Measurements from ENCODE around the gene TEX38. TPM values are rescaled to one million over a fixed set of nuclear protein-coding genes. Genes with fewer than 3 reads are reported as not detected.
"Not testable (repeated sequence)": the region's sequence is repeated elsewhere in the genome, so short reads cannot be mapped to it uniquely, and the experiment has no call there.

TEX38 gene
- total RNA-seq, 1 donor from 2014 or later: not detected

- ATAC-seq (no peak), DNase-seq (ENCODE audit: low spot score) (no peak)
- intact Hi-C loops (cut with DNase I): no loop called here
Observed at GRCh38 chr1:46681333-46682034, 9.8 kb downstream of the TEX38 start.

DNA sequence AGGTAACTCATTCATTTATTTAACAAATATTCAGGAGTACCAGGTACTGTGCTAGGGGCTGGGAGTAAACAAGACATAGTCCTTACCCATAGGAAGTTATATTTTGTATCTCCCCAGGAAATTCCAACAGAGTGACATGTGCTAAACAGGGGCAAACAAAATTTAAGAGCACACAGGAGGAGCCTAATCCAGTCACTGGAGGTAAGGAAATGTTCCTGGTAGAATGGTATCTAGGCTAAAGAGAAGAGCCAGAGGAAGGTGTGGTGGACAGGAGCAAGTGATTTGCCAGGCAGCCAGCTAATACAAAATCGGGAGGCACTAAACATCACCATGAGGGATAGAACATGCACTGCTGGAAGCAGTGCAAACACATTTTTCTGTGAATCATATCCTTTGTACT, 10.4 kb downstream of the TEX38 start:
- intact Hi-C loops (cut with DNase I): no loop called here
- DNase-seq (ENCODE audit: low spot score) (no peak), ATAC-seq (no peak)

DNA sequence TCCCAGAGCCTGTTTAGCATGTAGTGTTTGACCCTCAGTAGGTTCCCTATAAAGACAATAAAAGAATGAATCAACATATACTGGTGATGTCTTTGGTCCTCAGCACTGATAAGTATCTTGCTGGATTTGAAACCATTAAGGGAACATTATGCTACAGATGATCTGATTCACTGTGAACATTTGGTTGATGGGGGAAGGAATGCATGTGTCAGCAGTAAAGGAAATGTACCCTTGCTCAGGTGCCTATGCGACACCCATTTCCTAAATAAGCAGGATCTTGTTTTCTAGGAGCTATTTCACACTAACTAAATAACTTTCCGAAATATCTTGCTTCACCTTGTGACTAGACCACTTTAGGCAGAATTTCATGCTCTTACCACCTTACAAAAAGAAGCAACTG, 13.0 kb downstream of the TEX38 start:
- intact Hi-C loops (cut with DNase I): no loop called here
- ATAC-seq (no peak), DNase-seq (ENCODE audit: low spot score) (no peak)

DNA sequence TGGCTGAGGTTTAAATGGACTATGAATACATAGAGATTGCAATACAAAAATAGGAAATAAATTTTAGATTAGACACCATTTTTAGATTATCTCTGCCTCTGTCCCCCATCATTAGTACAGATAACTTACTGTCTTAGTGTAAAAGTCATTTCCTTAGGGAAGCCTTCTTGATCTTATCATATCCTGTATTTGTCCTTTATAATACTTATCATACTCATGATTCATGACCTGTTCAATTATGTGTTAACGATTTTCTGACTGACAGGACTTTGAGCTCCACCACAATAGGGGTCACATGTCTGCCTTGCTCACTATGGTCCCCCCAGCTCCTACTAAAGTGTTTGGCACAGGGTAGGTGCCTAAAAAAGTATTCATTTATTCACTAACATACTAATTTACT, 14.6 kb downstream of the TEX38 start:
- DNase-seq (ENCODE audit: low spot score) (no peak), ATAC-seq (no peak)
- intact Hi-C loops (cut with DNase I): no loop called here

GRCh38 chr1:46687093-46687659, 15.5 kb downstream of the TEX38 start:
- DNase-seq (ENCODE audit: low spot score): peak; percentile 81
- intact Hi-C loops (cut with DNase I): no loop called here
- no peak for ATAC-seq

DNA sequence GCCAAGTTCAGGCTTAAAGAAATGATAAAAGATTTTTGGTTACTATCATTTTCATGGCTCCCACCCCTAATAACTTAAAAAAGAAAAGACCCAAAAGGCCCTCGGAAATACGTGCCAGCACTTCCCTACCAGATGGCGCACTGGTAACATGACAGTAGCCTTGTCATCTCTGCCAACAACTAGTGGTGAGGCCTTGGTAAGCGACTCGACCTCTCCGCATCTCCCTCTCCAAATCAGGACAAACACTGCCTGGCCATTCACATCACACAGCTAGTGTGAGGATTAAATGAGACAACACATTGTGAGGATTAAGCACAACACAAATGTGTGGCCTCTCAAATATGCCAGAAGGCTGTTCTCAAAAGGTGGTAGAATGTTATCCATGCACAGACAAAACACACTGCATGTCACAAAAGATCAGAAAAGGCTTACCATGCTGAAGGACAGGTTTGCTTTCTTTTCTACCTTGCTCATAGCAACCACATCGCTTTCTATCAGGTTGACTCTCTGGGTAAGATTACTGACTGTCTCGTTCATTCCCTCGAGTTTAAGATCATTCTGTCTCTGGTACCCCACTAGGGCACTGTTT, 16.4 kb downstream of the TEX38 start:
- intact Hi-C loops (cut with DNase I): no loop called here
- no peak for DNase-seq (ENCODE audit: low spot score)
- ATAC-seq: no peak

DNA sequence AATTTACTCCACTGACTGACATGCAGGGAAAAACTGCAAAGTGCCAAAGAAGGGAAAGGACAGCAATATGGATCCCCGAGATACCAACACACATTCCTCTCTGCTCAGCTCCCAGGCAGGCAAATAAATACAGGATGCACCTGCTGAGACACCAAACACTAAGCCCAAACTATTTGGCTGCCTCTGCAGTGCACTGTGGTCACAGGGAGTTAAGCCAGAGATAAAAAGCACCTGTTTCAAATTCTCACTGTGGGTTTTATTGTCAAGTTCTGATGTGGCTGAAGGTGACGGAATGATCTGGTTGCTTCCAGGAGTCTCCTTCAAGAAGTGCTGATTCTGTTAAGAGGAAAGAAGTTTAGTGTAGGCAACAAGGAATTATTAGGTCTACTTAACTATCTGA, 17.7 kb downstream of the TEX38 start:
- ATAC-seq: no peak
- intact Hi-C loops (cut with DNase I): no loop called here
- no peak for DNase-seq (ENCODE audit: low spot score)

GRCh38 chr1:46689897-46690296, 18.2 kb downstream of the TEX38 start:
- intact Hi-C loops (cut with DNase I): no loop called here
- ATAC-seq: no peak
- DNase-seq (ENCODE audit: low spot score): no peak

- ATAC-seq: no peak
- no peak for DNase-seq (ENCODE audit: low spot score)
- intact Hi-C loops (cut with DNase I): no loop called here
Observed at GRCh38 chr1:46690931-46691421, 19.3 kb downstream of the TEX38 start.

DNA sequence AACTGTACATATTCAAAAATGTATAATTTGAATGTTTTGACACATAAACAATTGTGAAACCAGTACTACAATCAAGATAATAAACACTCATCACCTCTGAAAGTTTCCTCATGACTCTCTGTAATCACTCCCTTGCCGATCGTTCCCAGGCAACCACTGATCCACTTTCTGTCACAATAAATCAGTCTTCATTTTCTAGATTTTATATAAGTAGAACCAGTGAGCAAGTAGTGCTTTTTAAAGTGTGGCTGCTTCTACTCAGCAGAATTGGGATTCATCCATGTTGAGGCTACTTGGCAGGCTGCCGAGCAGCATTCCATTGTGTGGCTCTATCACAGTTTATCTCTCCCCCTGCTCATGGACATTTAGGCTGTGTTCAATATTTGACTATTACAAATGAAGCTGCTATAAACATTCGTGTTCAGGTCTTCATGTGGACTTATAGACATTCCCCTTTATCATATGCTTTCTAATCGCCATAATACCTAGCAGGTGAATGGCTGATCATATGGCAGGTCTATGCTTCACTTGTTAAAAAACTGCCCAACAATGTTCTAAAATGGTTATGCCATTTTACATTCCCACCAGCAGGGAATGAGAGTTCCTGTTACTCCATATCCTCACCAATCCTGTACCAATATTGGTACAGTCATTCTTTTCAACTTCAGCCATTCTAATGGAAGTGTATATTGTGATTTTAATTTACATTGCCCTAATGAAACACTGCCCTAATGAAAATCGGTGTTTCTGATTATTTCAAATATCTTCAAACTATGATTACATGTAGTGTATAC, 20.5 kb downstream of the TEX38 start:
- no peak for ATAC-seq
- intact Hi-C loops (cut with DNase I): no loop called here
- no peak for DNase-seq (ENCODE audit: low spot score)

- intact Hi-C loops (cut with DNase I): no loop called here
- no peak for ATAC-seq
- no peak for DNase-seq (ENCODE audit: low spot score)
Observed at GRCh38 chr1:46692811-46693770, 21.4 kb downstream of the TEX38 start.

- intact Hi-C loops (cut with DNase I); ATAC-seq; DNase-seq (ENCODE audit: low spot score): not testable (repeated sequence)
Observed at GRCh38 chr1:46694676-46695075, 23.0 kb downstream of the TEX38 start.

DNA sequence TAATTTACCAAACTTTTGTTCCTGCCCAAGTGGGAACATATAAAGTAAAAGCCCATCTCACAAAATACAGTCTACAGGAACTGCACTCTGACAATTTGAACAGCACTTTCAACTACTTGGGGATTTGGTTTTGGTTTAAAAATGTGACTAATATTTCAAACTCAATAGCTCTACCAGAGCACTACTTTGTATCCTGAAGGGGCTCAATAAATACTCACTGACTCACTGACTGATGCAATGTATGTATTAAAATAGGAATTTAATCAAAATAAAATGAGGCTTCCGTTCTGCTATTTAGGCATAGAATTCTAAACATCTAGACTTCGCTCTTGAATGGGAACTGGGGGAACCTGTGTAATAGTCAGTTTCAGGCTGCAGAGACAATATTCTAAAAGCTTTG, 25.4 kb downstream of the TEX38 start:
- DNase-seq (ENCODE audit: low spot score) (no peak), ATAC-seq (no peak)
- intact Hi-C loops (cut with DNase I): no loop called here

- intact Hi-C loops (cut with DNase I): no loop called here
- DNase-seq (ENCODE audit: low spot score): no peak
- no peak for ATAC-seq
Observed at GRCh38 chr1:46699666-46700065, 28.0 kb downstream of the TEX38 start.

- DNase-seq (ENCODE audit: low spot score): no peak
- intact Hi-C loops (cut with DNase I): no loop called here
- ATAC-seq: no peak
Observed at GRCh38 chr1:46703927-46704641, 32.4 kb downstream of the TEX38 start.

DNA sequence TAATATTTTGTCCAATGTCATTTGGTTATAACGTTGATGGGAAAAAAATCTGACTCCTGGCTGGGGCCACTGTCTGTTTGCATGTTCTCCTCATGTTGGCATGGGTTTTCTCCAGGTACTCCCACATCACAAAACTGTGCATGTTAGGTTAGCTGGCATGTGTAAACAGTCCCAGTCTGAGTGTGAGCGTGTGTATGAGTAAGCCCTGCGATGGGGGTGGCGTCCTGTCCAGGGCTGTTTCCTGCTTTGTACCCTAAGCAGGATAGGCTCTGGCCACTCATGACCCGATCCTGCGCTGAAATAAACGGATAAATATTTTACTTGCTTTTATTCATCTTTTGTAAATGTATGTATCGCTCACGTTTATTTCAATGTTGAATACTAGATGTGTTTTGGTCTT, 33.8 kb downstream of the TEX38 start:
- DNase-seq (ENCODE audit: low spot score) (no peak), ATAC-seq (no peak)
- intact Hi-C loops (cut with DNase I): no loop called here

GRCh38 chr1:46708121-46708520, 36.5 kb downstream of the TEX38 start:
- ATAC-seq: no peak
- intact Hi-C loops (cut with DNase I): no loop called here
- no peak for DNase-seq (ENCODE audit: low spot score)

- ATAC-seq: no peak
- DNase-seq (ENCODE audit: low spot score): no peak
- intact Hi-C loops (cut with DNase I): no loop called here
Observed at GRCh38 chr1:46714976-46715375, 43.3 kb downstream of the TEX38 start.

All from sciatic nerve (tissue), 2 donors.